SJCRH30 (cell line): ENCODE measurements around the gene EEF1A2. TPM values are rescaled to one million over a fixed set of nuclear protein-coding genes. Genes with fewer than 3 reads are reported as not detected.

Experiments
- DNase-seq, 2 experiments: peaks; one replicate each; pipeline ENCODE4 v3.0.0-alpha.2; 2015 to 2020
- H3K27ac ChIP-seq: fragments of 250-450 bp; sonication (Bioruptor Pico); 2 replicates; pipeline ENCODE4 v1.5.1; 2020; ENCODE audit warnings: mild to moderate bottlenecking, moderate library complexity
- H3K27me3 ChIP-seq: fragments of 250-450 bp; sonication (Bioruptor Pico); 2 replicates; pipeline ENCODE4 v1.5.1; 2020; ENCODE audit warnings: mild to moderate bottlenecking, moderate library complexity
- H3K36me3 ChIP-seq: fragments of 250-450 bp; sonication (Bioruptor Pico); 2 replicates; pipeline ENCODE4 v1.5.1; 2020; ENCODE audit warnings: mild to moderate bottlenecking, moderate library complexity
- H3K4me1 ChIP-seq: fragments of 250-450 bp; sonication (Bioruptor Pico); 2 replicates; pipeline ENCODE4 v1.5.1; 2020; ENCODE audit warnings: mild to moderate bottlenecking, moderate library complexity
- H3K4me3 ChIP-seq: fragments of 250-450 bp; sonication (Bioruptor Pico); 2 replicates; pipeline ENCODE4 v1.5.1; 2020; ENCODE audit warnings: mild to moderate bottlenecking, moderate library complexity
- H3K9me3 ChIP-seq: fragments of 250-450 bp; sonication (Bioruptor Pico); replicated peaks from 2 replicates; pipeline ENCODE4 v1.5.1; 2020; ENCODE audit warnings: mild to moderate bottlenecking, moderate library complexity
- total RNA-seq: library from RNA; depleted of rRNA; stranded (reverse); fragments of >200 nt; shearing (Covaris generic); gene quantifications from 2 replicates; pipeline ENCODE4 v1.2.3, GENCODE V29; 2014

EEF1A2 gene
- total RNA-seq, 1 experiment from 2014 or later: 1.4 TPM

GRCh38 chr20:63502671-63503172, 3.8 kb upstream of the EEF1A2 start:
- peak in 1 of 2 experiments; percentile 21 for DNase-seq
- H3K27ac ChIP-seq: no peak overlapping the region
- no peaks in the 10 kb centered on the region; the same call in 1 of the 2 replicates for H3K9me3 ChIP-seq
- peaks cover 19% of the 10 kb centered on the region for H3K4me1 ChIP-seq
- no peaks in the 10 kb centered on the region for H3K36me3 ChIP-seq
- H3K4me3 ChIP-seq: no peak overlapping the region
- H3K27me3 ChIP-seq: peaks cover 15% of the 10 kb centered on the region

- H3K36me3 ChIP-seq: no peaks in the 10 kb centered on the region
- peaks cover 19% of the 10 kb centered on the region for H3K4me1 ChIP-seq
- H3K4me3 ChIP-seq: no peak overlapping the region
- peak overlapping the region; percentile 3; the same call in 1 of the 2 replicates for H3K27ac ChIP-seq
- H3K9me3 ChIP-seq: no peaks in the 10 kb centered on the region; the same call in 1 of the 2 replicates
- DNase-seq: peak; percentile 80 to 88
- peaks cover 21% of the 10 kb centered on the region for H3K27me3 ChIP-seq
Measured at GRCh38 chr20:63501818-63502670, 3.2 kb upstream of the EEF1A2 start.

GRCh38 chr20:63500902-63501817, 2.3 kb upstream of the EEF1A2 start:
- Histone ChIP-seq H3K27ac (peak overlapping the region; percentile 3; the same call in 1 of the 2 replicates), H3K4me3 (no peak overlapping the region), H3K9me3 (no peaks in the 10 kb centered on the region; the same call in 1 of the 2 replicates), H3K27me3 (peaks cover 28% of the 10 kb centered on the region), H3K4me1 (peaks cover 19% of the 10 kb centered on the region), H3K36me3 (no peaks in the 10 kb centered on the region)
- peak; percentile 63 to 68 for DNase-seq

- Histone ChIP-seq H3K27me3 (peaks cover 36% of the 10 kb centered on the region), H3K36me3 (no peaks in the 10 kb centered on the region), H3K4me3 (no peak overlapping the region), H3K27ac (no peak overlapping the region), H3K9me3 (no peaks in the 10 kb centered on the region; the same call in 1 of the 2 replicates), H3K4me1 (peaks cover 19% of the 10 kb centered on the region)
- peak in 1 of 2 experiments; percentile 14 for DNase-seq
Measured at GRCh38 chr20:63500151-63500901, 1.4 kb upstream of the EEF1A2 start.

GRCh38 chr20:63499338-63499969, 571 bp upstream of the EEF1A2 start:
- peak in 1 of 2 experiments; percentile 20 for DNase-seq
- no peaks in the 10 kb centered on the region for H3K36me3 ChIP-seq
- H3K27me3 ChIP-seq: peaks cover 37% of the 10 kb centered on the region
- no peak overlapping the region for H3K27ac ChIP-seq
- H3K9me3 ChIP-seq: no peaks in the 10 kb centered on the region
- H3K4me3 ChIP-seq: no peak overlapping the region
- H3K4me1 ChIP-seq: peaks cover 19% of the 10 kb centered on the region

- Histone ChIP-seq H3K9me3 (no peaks in the 10 kb centered on the region), H3K36me3 (no peaks in the 10 kb centered on the region), H3K4me1 (peaks cover 19% of the 10 kb centered on the region), H3K4me3 (no peak overlapping the region), H3K27me3 (peaks cover 37% of the 10 kb centered on the region), H3K27ac (no peak overlapping the region)
- DNase-seq: peak in 1 of 2 experiments; percentile 33
Measured at GRCh38 chr20:63497946-63498935, 642 bp downstream of the EEF1A2 start.

GRCh38 chr20:63497138-63497945, 1.5 kb downstream of the EEF1A2 start:
- Histone ChIP-seq H3K4me1 (peaks cover 16% of the 10 kb centered on the region), H3K4me3 (no peak overlapping the region), H3K27ac (no peak overlapping the region), H3K9me3 (no peaks in the 10 kb centered on the region), H3K27me3 (peaks cover 30% of the 10 kb centered on the region), H3K36me3 (no peaks in the 10 kb centered on the region)
- DNase-seq: peak in 1 of 2 experiments; percentile 17

- no peak overlapping the region for H3K4me3 ChIP-seq
- H3K36me3 ChIP-seq: no peaks in the 10 kb centered on the region
- H3K4me1 ChIP-seq: peaks cover 10% of the 10 kb centered on the region
- peaks cover 27% of the 10 kb centered on the region for H3K27me3 ChIP-seq
- H3K9me3 ChIP-seq: no peaks in the 10 kb centered on the region
- no peak for DNase-seq
- H3K27ac ChIP-seq: no peak overlapping the region
Measured at GRCh38 chr20:63496596-63497120, 2.2 kb downstream of the EEF1A2 start.

GRCh38 chr20:63495741-63496595, 2.9 kb downstream of the EEF1A2 start:
- Histone ChIP-seq H3K27me3 (peaks cover 27% of the 10 kb centered on the region), H3K4me3 (no peak overlapping the region; the same call in 1 of the 2 replicates), H3K4me1 (peaks cover 3% of the 10 kb centered on the region), H3K27ac (no peak overlapping the region), H3K9me3 (no peaks in the 10 kb centered on the region), H3K36me3 (no peaks in the 10 kb centered on the region)
- DNase-seq: peak; percentile 77 to 89

- H3K36me3 ChIP-seq: no peaks in the 10 kb centered on the region
- no peak overlapping the region for H3K27ac ChIP-seq
- no peak for DNase-seq
- no peaks in the 10 kb centered on the region for H3K4me1 ChIP-seq
- no peaks in the 10 kb centered on the region for H3K9me3 ChIP-seq
- H3K4me3 ChIP-seq: no peak overlapping the region
- peaks cover 30% of the 10 kb centered on the region for H3K27me3 ChIP-seq
Measured at GRCh38 chr20:63495167-63495720, 3.6 kb downstream of the EEF1A2 start.
